ENCODE results near the gene RNASE12. TPM values are rescaled to one million over a fixed set of nuclear protein-coding genes. Genes with fewer than 3 reads are reported as not detected.
"Not testable (repeated sequence)": the region's sequence is repeated elsewhere in the genome, so short reads cannot be mapped to it uniquely, and the experiment has no call there.

The RNASE12 gene
- total RNA-seq, 6 experiments from 2014 or later: not detected

GRCh38 chr14:20620798-20621478 is 29.8 kb upstream of the RNASE12 start:
- intact Hi-C loops (cut with DNase I): no loop called here
- Histone ChIP-seq H3K4me1 (peaks cover 0 to 6% (median 0%) of the 10 kb centered on the region in 4 donors), H3K27ac (no peak overlapping the region), H3K27me3 (peaks cover 0 to 8% of the 10 kb centered on the region in 2 donors), H3K36me3 (no peaks in the 10 kb centered on the region), H3K4me3 (no peak overlapping the region), H3K9me3 (no peaks in the 10 kb centered on the region)
- TF ChIP-seq POLR2A (IDR thresholded peaks at IDR 0.05) (no peak), CTCF (IDR thresholded peaks at IDR 0.05) (no peak)
- peak; percentile 56 to 81 (median 74) for ATAC-seq
- no peak for DNase-seq
- 18% methylated on average over 2 of the region's 2 CpGs for WGBS (ENCODE audit: insufficient coverage, low coverage, low lambda C conversion rate, missing lambda C conversion rate)

GRCh38 chr14:20619688-20620087 is 28.5 kb upstream of the RNASE12 start:
- ATAC-seq, H3K9me3 ChIP-seq, H3K4me1 ChIP-seq, H3K36me3 ChIP-seq, H3K27me3 ChIP-seq, H3K4me3 ChIP-seq, H3K27ac ChIP-seq, DNase-seq: not testable (repeated sequence)
- intact Hi-C loops (cut with DNase I): loop anchor here in 1 of 2 donors (10.0 kb wide), 1 partner anchor 65 kb away; the partner anchor contains the start of genes ANG and RNASE4
- WGBS (ENCODE audit: insufficient coverage, low coverage, low lambda C conversion rate, missing lambda C conversion rate): 79% methylated on average over 6 of the region's 6 CpGs

- WGBS (ENCODE audit: insufficient coverage, low coverage, low lambda C conversion rate, missing lambda C conversion rate): 44% methylated on average over 4 of the region's 4 CpGs
- H3K27me3 ChIP-seq: no peaks in the 10 kb centered on the region
- H3K4me3 ChIP-seq: no peak overlapping the region
- H3K4me1 ChIP-seq: peaks cover 0 to 6% (median 0%) of the 10 kb centered on the region in 4 donors
- no peak overlapping the region for H3K27ac ChIP-seq
- ATAC-seq (no peak), DNase-seq (no peak)
- H3K9me3 ChIP-seq: no peaks in the 10 kb centered on the region
- TF ChIP-seq POLR2A (IDR thresholded peaks at IDR 0.05): no peak
- TF ChIP-seq CTCF (IDR thresholded peaks at IDR 0.05): no peak
- intact Hi-C loops (cut with DNase I): loop anchor here in 1 of 2 donors (10.0 kb wide), 1 partner anchor 66 kb away; the partner anchor contains the start of genes ANG and RNASE4
- H3K36me3 ChIP-seq: no peaks in the 10 kb centered on the region
These were observed 27.1 kb upstream of the RNASE12 start for GRCh38 chr14:20618271-20618749.

GRCh38 chr14:20617138-20618003 is 26.2 kb upstream of the RNASE12 start:
- intact Hi-C loops (cut with DNase I): loop anchor here in 1 of 2 donors (10.0 kb wide), 1 partner anchor 67 kb away; the partner anchor contains the start of genes ANG and RNASE4
- Histone ChIP-seq H3K4me3 (no peak overlapping the region), H3K36me3 (no peaks in the 10 kb centered on the region), H3K4me1 (peaks cover 0 to 11% (median 0%) of the 10 kb centered on the region in 4 donors), H3K27me3 (no peaks in the 10 kb centered on the region), H3K27ac (no peak overlapping the region), H3K9me3 (no peaks in the 10 kb centered on the region)
- no peak for DNase-seq
- TF ChIP-seq CTCF (IDR thresholded peaks at IDR 0.05) (no peak), POLR2A (IDR thresholded peaks at IDR 0.05) (no peak)
- ATAC-seq: no peak
- 71% methylated on average over 12 of the region's 12 CpGs for WGBS (ENCODE audit: insufficient coverage, low coverage, low lambda C conversion rate, missing lambda C conversion rate)
